HG03095 (cell line): ENCODE results near the gene RTCB.
"Not testable (repeated sequence)": the region's sequence is repeated elsewhere in the genome, so short reads cannot be mapped to it uniquely, and the experiment has no call there.

Experiments
- ATAC-seq: cut with Tn5 transposase; IDR thresholded peaks from one replicate; pipeline ENCODE4 v1.9.1; 2021; ENCODE audit warnings: moderate library complexity; ENCODE audit not compliant: unreplicated experiment

The RTCB gene

DNA sequence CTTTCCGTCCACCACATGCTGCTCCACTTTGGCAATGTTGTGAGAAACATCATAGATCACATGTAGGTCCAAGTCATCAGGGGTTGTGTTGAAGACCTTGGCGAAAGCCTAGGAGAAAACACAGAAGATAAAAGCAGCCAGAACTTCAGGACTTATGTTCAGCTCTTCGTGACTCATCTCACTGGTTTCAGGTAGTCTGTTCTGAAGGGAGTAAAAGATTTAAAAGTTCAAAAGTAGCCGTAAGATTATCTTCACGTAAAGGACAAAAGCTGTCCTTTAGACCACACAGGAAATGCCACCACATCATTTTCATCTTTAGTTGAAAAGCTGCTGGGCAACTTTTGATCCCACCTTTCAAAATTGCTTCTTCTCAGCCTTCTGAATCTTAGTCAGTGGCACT lies 16.9 kb downstream of the RTCB start:
- ATAC-seq: no peak

DNA sequence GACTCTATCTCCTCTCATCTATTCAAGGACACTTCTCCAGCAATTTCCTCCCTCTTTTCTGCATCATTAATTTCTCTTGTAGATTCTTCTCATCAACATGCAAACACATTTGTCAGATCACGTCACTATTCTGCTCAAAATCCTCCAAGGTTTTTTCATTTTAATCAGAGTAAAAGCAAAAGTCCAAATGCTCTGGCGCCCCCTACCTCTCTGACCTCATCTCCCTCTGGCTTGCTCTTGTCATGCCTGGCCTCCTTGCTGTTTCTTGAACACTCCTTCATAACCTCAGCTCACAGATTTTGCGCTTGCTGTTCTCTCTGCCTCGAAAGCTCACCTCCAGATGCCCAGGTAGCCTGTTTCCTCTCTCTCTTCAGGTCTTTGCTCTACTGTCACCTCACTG lies 22.4 kb downstream of the RTCB start:
- ATAC-seq: no peak

DNA sequence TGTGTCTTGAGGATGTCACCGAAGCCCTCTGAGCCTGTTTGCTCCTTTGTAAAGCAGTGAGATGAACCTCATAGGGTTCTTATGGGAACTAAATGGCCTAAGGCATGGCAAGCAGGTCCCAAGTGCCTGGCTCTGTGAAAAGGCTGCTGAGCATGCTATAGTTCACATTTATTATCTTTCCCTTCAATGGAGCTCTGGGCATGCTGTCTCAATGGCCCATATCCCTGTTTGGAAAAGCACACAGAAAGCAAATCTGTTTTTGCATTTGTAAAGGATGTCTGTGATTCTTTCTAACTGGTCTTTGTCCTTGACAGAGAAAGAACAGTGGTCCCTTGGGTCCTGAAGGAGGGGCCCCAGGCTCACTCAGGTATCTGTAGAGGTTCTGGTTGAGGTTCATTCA lies 26.4 kb downstream of the RTCB start:
- ATAC-seq: no peak

DNA sequence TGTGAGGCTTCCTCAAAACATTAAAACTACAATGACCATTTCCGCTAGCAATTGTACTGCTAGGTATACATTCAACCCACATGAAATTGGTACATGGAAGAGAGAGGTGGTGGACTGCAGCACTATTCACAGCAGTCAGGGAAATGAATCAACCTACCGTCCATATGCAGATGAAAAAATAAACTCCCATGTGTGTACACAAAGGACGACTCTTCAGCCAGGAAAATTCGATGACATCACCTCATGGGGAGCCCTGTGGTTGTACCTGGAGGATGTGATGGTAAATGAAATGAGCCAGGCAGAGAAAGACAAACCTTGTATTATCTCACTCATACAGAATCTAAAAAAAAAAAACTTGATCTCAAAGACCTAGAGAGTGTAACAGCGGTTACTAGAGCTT lies 31.1 kb downstream of the RTCB start:
- no peak for ATAC-seq

DNA sequence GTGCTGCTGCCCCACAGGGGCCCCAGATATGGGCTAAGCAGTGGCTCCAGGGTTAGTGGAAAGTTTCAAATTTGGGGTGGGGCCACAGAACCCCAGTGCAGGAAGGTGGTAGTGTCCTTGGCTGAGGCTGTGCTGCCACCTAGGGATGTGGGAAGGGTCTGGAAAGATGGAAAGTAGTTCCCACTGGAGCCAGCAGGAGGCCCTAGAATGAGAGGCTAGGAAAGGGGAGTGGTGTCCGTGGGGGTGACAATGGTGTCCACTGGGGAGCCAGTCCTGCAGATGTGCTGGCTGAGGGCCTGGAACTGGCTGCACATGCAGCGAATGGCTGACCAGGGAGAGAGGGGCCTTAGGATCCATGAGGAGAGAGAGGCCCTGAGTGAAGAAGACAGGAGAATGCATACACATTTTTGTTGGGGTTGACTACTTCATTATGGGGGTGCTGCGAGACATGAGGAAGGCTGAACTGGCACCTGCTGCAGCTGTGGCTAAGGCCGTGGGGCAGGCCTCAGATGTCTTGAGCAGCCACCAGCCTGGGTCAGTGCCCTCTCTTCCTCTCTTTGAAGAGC lies 33.3 kb downstream of the RTCB start:
- no peak for ATAC-seq

DNA sequence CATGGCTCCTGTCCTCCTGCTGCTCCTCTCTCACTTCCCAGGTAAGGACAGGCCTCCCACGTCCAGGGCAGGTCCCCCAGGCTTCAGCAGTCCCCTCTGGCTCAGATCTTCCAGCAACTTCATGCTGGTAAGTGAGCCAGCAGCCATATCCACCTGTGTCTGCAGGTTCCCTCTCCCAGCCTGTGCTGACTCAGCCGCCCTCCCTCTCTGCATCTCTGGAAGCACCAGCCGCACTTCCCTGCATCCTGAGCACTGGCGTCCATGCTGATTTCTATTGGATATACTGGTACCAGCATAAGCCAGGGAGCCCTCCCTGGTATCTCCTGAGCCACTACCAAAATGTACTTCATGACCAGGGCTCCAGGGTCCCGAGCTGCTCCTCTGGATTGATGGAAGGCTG lies 35.4 kb downstream of the RTCB start:
- ATAC-seq: no peak

DNA sequence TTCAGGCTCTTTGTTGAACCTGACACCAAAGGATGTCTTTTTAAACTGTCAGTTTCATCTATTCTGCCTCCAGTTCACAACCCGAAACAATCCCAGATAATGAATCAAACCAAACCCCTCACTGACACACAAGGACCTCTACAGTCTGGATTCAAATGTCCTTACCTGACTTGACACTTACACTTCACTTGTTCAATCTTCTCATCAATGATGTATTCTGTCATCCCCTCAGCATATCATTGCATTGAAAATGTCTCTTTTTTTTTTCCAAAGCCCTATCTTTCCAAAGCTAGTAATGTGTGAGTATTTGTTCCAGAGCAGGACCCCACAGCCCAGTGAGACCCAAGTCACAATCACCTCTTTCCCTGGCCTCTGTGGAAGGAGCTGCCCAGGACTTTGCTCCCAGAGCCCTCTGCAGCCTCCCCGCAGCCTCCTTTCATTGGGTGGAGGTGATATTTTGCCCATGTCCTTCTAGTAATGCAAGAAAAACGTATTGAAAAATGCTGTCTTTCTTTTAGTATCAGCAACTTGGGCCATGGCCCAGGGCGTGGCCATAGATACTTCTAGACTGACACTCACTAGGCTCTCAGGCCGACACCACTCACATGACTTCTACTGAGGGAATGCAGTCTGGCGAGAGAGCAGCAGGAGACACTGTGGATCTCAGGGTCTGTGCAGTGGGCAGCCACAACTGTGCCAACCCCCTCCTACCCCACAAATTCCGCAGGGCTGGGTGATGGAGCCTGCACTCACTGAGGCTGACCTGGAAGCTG lies 36.2 kb downstream of the RTCB start:
- ATAC-seq: no peak

DNA sequence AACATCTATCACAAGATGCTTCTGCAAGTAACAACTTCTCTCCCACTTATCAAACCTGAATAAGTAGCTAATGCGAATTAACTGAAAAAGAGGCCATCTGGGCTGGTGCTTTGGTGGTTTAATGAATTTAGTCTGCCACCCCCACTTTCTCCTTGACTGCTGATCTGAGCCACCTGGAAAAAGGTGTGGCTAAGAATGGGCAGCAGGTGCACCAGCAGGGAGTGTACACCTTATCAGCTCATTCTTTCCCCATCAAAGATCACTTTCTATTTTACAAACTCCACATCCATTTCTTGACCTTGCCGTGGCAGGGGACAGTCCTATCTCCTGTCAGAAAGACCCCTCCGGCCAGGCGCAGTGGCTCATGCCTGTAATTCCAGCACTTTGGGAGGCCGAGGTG lies 47.8 kb downstream of the RTCB start:
- no peak for ATAC-seq

DNA sequence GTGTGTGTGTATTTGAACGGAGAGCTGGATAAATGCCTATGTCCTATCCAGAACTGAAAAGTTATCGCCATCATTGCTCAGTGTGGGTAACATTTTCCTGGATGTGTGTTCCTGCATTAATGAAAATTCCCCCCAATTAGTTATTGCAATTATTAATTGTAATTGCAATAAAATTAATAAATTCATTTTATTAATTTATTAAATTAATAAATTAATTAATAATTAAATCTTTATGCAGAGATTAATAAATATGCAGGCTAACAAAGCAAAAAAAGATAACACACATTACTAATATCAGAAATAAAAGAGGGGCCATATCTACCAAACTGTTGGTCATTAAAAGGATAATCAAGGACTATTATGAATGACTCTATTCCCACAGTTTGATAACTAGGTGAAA lies 50.8 kb downstream of the RTCB start:
- ATAC-seq: no peak

DNA sequence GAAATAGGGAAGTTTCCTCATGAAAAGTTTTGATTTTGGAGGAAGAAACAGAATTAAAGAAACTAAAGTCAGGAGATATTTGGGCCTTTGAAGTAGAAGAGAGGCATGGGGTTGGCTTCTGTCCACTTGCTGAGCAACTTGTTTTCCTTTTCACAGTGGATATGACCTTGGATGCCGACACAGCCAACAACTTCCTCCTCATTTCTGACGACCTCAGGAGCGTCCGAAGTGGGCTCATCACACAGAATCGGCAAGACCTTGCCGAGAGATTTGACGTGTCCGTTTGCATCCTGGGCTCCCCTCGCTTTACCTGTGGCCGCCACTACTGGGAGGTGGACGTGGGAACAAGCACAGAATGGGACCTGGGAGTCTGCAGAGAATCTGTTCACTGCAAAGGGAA lies 52.0 kb downstream of the RTCB start:
- ATAC-seq: not testable (repeated sequence)

DNA sequence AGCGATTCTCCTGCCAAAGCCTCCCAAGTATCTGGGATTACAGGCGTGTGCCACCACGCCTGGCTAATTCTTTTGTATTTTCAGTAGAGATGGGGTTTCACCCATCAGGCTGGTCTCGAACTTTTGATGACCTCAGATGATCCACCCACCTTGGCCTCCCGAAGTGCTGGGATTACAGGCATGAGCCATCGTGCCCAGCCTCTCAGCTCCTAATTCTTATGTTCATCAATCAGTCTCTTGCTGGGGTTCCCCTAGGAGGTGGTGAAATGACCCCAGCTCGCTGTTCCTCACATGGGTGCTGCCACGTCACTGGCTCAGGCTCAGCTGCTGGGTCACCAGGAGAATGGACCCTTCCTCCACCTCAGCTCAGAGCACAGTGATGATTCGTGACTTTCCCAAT lies 54.5 kb downstream of the RTCB start, which contains the start of gene RFPL3:
TSS of gene RFPL3 (plus strand) at position 301 of the 400 bp plus-strand sequence. CDS start 205 bp downstream, outside the sequence.
- not testable (repeated sequence) for ATAC-seq

DNA sequence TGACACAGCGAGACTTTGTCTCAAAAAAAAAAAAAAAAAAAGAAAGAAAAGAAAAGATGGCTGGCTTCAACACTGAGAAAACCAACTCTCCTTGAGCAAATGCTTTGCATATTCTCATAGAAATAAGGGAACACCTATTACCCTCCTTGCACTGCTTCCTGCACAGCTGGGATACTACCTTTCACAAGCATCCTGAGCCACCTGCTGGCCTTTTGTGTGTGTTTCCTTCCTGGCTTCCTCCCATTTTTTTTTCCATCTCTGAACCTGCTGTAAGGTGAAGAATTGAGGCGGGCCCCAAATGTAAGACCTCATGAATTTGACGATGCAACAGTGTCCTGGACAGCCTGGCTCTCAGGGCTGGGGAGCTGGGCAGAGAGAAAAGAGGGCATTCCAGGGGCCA lies 56.3 kb downstream of the RTCB start:
- no peak for ATAC-seq

DNA sequence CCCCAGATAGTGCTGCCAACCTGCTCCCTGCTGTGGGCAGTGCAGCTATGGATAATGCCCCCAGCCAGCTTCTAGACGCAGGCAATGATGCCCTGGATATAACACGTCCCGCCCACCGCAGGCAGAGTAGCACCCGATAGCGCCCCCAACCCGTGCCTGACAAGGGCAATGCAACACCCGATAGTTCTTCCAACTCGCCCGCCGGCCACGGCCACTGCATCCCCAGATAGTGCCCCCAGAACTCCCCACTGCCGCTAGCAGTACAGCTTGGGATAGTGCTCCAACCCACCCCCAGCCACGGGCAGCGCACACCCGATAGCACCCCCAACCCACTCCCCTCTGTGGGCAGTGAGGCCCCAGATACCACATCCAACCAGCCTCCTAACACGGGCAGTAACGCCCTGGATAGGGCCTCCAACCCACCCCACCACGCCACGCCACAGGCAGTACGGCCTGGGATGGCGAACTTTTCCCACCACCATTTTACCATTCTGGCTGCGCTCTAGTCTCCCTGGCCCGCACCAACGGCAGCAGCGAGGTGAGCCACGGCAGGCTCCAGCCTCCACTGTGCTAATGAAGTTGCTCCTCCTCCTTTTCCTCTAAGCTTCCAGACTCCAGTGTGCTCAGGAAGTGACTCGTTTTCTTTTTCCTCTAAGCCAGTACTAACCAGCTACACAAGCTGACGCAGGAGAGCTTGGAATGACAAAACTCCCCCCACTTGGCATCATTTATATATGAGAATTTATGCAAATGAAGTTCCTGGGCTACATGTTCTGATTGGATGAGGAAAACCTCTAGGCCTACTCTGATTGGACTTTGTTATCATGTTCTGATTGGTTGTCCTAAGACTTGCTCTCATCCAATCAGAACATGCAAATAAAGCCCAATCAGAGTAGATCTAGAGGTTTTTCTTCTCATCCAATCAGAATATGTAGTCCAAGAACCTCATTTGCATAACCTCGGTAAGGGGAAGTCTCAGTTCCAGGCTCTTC lies 57.4 kb downstream of the RTCB start:
- no peak for ATAC-seq

DNA sequence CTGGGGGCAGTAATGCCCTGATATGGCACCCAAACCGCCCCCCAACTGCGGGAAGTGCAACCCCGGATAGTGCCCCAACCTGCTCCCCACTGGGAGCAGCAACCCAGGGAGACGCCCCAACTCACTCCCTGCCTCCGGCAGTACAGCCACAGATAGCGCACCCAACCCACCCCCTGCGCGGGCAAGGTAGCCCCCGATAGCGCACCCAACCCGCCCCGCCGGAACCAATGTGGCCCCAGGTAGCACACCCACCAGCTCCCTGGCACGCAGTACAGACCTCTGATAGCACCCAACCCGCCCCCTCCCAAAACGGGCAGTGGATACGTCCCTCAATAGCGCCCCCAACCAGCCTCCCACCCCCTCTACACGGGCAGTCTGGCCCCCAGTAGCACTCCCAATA lies 58.2 kb downstream of the RTCB start:
- no peak for ATAC-seq

DNA sequence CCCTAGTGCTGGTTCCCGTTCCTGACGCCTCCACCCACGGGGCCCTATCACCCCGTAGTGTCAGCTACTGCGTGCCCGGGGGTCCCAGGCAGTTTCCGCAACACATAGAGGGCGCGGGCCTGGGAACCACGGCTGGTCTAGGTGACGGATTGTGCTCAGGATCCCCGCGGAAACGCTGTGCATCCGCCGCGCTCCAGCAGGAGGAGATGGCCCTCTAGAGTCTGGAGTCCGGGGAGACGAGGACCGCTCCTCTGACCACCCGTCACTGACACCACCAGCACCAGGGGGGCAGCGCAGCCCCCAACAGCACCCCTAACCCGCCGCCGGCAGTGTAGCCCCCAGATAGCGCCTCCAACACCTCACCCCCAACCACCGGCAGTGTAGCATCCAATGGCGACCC lies 58.8 kb downstream of the RTCB start:
- no peak for ATAC-seq

DNA sequence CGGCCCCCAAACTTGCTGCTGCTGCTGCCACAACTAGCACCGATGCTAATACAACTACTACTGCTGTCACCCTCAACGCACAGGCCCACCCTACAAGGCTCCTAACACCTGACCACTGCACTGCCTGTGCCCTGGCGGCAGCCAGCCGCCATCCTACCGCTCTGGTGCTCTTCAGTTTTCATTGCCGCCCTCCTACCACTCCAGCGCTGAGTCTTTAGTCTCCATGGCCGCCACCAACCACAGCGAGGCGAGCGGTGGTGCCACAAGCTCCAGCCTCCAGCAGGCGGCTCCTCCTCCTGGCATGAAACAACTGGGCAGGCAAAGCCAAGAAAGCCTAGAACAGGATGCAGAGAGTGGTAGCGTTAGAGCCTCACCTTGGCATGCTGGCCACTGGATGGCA lies 59.4 kb downstream of the RTCB start:
- ATAC-seq: no peak

DNA sequence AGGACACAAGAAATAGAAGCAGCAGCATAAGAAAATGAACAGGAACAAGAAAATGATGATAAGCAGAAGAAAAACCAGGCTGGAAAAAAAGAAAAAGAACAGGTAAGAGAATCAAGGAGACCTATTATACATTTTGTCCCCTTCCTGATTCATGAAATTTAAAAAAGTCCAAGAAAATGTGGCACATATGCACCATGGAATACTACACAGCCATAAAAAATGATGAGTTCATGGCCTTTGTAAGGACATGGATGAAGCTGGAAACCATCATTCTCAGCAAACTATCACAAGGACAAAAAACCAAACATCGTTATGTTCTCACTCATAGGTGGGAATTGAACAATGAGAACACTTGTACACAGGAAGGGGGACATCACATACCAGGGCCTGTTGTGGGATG lies 60.2 kb downstream of the RTCB start:
- ATAC-seq: not testable (repeated sequence)

DNA sequence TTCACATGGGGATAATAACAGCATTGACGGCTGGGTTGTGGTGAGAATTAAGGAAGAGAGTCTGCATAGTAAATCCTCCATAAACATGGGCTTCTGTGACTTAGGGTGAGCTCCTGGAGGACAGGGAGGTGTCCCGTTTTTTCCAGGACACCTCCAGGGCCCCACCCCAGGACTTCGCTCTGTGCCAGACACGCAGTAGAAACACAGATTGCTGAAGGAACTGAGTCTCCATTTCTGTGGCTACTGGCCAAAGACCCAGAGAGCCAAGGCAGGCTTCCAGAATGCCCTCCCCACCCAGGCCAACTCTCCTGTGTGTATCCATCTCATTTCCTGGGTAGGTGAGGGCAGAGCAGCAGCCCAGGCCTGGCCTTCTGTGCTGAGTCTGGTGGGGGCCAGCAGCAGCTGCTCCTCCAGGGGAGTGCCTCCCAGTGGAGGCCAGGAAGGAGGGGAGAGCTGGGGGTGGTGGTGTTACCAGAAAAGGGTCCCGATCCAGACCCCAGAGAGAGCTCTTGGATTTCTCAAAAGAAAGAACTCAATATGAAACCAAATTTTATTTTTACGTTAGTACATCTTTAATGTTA lies 63.9 kb downstream of the RTCB start:
- ATAC-seq: no peak

DNA sequence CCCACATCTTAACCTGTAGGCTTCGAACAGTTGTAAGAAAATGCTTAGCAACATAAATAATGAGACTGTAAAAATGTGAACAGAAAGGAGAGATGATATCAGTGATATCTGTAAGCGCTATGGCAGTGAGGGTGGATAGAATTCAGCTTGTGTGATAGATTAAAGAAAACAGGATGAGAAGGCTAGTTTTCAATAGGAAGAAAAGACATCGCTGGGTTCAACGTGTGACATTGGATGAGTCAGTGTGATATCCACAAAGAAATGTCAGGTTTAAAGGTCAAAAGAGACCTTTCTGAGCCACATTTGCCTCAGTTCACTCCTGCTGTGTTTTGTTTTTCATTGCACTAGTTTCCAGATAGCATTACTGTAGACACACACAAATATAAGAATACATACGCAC lies 68.1 kb downstream of the RTCB start:
- no peak for ATAC-seq

DNA sequence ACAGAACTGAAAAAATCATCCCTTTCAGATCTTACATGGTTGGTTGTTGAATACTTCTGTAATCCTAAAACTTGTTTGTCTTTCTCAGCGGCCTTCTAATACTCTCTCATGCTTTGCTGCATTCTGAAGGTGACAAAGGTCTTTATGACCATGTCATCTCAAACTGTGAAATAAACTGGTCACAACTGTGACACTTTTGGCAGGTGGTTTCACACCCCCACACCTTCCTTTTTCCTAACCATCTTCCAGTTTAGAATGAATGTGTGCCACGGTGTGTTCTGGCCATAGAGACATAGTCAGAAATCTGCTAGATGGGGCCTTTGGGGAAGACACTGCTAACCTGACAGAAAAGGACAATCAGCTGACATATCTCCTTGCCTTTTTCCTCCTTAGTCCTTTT lies 69.1 kb downstream of the RTCB start:
- ATAC-seq: no peak

DNA sequence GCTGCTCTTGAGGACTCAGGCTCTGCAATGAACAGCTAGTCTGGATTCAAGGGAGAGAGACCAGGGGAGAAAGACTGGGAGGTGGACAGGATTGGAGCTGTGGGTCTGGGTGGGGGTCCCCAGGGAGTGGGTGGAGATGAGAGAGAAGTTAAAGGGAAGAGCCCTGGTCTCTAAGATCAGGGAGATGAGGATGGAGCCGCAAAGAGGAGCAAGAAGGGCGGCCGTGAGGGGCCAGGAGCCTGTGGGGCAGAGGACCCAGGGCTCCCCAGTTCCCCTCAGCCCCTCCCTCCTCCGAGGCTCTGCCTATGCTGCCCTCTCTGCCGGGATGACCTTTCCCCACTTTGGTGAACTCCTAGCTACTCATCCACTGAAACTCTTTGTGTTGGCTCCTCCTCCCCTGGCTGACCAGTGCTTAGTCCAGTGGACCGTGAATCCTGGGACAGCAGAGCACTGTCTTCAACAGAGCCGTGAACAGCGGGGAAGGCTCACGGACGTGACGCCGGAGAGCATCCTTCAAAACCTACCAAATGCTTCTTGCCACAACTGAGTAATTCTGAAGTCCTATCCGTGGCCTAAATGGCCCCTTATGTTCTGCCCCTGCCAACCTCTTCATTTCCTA lies 70.8 kb downstream of the RTCB start:
- ATAC-seq: no peak
